Activated CD4-positive, CD25-positive, alpha-beta regulatory T cell (primary cell): ENCODE results near the gene SMIM34.
"Not testable (repeated sequence)": the region's sequence is repeated elsewhere in the genome, so short reads cannot be mapped to it uniquely, and the experiment has no call there.

Experiments
- DNase-seq, 4 experiments: peaks; one replicate each; lab custom pipeline; 2025; lab: John Stamatoyannopoulos, UW

Gene SMIM34, protein sequence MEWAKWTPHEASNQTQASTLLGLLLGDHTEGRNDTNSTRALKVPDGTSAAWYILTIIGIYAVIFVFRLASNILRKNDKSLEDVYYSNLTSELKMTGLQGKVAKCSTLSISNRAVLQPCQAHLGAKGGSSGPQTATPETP

GRCh38 chr21:34423805-34424204 lies at the start of gene SMIM34:
TSS of gene SMIM34 (minus strand) at chr21:34423951. CDS start at chr21:34423839, 112 bp downstream.
- not testable (repeated sequence) for DNase-seq

GRCh38 chr21:34467333-34467732 lies 43.6 kb upstream of the SMIM34 start:
- not testable (repeated sequence) for DNase-seq

GRCh38 chr21:34459426-34459825 lies 35.7 kb upstream of the SMIM34 start:
- not testable (repeated sequence) for DNase-seq

DNA sequence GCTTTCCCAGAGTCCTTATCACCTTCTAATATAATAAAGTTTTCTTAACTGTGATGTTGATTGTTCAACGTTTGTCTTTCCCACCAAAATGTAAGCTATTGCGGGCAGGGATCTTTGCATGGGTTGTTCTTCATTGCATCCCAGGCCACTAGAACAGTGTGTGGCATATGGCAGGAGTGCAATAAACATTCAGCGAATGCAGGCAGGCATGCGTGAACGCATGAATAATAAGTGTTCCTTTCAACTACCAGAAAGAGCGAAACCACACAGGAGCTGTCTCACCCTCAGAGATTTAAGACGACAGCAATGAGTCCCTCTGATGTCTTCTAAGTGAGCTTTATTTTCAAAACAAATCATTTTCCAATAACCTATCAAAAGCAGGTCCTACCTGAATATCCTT lies 34.5 kb upstream of the SMIM34 start:
- not testable (repeated sequence) for DNase-seq

- not testable (repeated sequence) for DNase-seq
Observed at GRCh38 chr21:34456180-34456579, 32.4 kb upstream of the SMIM34 start.

- not testable (repeated sequence) for DNase-seq
Observed at GRCh38 chr21:34455628-34456027, 31.9 kb upstream of the SMIM34 start.

GRCh38 chr21:34447018-34447417 lies 23.3 kb upstream of the SMIM34 start:
- DNase-seq, result not testable (repeated sequence)

DNA sequence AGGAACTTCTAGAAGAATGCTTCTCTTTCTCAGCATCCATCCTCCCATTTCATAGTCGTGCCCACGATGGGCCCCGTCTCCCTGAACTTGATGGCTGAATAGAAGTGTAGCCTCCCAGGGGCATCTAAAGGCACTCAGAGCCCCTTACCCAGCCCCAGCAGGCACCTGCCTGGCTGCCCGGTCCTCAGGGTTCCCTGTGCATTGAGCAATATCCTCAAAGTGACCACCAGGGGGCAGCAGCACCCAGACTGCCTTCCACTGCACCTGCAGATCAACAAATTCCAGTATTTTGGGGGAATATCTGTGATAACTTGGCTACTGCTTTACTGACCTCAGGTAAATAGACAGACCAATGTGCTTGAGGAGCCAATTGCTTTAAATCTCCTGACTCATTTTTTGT lies 19.7 kb upstream of the SMIM34 start:
- DNase-seq, result not testable (repeated sequence)

GRCh38 chr21:34429710-34430109 lies 6.0 kb upstream of the SMIM34 start:
- not testable (repeated sequence) for DNase-seq

DNA sequence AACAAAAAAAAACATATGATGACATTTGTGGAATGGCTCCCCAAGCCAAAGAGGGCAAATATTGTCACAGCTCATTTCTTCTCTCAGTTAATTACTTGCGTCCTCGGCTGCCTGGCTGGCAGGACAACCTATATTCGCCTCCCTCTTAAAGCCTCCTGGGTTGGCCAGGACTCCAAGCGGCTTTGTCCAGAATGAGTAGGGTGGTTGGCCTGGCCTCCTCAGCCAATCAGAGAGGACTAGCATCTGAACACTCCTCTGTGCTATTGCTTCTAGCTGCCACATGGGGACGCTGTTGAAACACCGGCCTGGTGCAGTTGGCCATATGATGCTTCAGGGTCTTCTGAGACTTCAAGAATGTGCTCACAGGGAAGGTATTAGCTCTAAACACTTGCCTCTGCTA lies 4.7 kb upstream of the SMIM34 start:
- not testable (repeated sequence) for DNase-seq

GRCh38 chr21:34427339-34427738 lies 3.6 kb upstream of the SMIM34 start:
- not testable (repeated sequence) for DNase-seq

GRCh38 chr21:34417448-34418077 lies 6.2 kb downstream of the SMIM34 start:
- DNase-seq, result not testable (repeated sequence)

- DNase-seq, result not testable (repeated sequence)
Observed at GRCh38 chr21:34407294-34407693, 16.5 kb downstream of the SMIM34 start.

- DNase-seq, result not testable (repeated sequence)
Observed at GRCh38 chr21:34406676-34407075, 17.1 kb downstream of the SMIM34 start.

- not testable (repeated sequence) for DNase-seq
Observed at GRCh38 chr21:34406102-34406501, 17.6 kb downstream of the SMIM34 start.

GRCh38 chr21:34405686-34406085 lies 18.1 kb downstream of the SMIM34 start:
- not testable (repeated sequence) for DNase-seq

GRCh38 chr21:34404742-34405141 lies 19.0 kb downstream of the SMIM34 start:
- not testable (repeated sequence) for DNase-seq

DNA sequence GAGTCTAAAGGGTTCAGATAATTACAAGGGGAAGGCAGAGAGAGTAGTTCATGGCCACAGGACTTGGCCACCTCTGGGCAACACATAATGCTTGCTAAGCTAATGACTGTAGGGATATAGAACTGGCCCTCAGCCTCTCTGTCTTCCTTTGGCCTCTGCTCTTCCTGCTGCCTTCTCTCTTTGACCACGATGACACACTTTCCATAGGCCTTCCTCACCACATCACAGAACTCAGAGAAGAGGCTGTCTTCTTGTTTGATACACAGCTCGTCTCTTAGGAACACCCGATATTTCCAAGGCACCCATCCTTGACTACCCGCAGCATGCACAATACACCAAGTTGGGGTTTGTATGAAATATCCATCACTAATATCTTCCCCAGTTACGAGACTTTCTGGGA lies 23.2 kb downstream of the SMIM34 start:
- not testable (repeated sequence) for DNase-seq

GRCh38 chr21:34383724-34384415 lies 39.9 kb downstream of the SMIM34 start:
- not testable (repeated sequence) for DNase-seq

GRCh38 chr21:34383138-34383537 lies 40.6 kb downstream of the SMIM34 start:
- not testable (repeated sequence) for DNase-seq

DNA sequence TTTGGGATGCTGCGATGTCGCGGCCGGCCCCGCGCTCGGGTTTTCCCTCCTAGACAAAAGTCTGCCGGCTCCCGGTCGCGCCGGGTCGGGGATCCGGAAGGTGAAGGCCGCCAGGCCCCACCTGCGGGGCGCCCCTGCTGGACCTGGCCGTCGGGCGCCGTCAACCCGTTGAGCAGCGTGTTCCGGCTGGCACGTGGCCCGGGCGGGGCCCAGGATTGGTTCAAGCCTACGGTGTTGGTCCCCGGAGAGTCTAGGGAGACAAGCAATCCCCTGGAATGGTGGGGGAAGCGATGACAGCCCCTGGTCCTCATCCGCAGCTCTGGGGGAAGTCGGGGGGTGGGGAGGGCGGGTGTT lies 48.2 kb downstream of the SMIM34 start:
- not testable (repeated sequence) for DNase-seq

DNA sequence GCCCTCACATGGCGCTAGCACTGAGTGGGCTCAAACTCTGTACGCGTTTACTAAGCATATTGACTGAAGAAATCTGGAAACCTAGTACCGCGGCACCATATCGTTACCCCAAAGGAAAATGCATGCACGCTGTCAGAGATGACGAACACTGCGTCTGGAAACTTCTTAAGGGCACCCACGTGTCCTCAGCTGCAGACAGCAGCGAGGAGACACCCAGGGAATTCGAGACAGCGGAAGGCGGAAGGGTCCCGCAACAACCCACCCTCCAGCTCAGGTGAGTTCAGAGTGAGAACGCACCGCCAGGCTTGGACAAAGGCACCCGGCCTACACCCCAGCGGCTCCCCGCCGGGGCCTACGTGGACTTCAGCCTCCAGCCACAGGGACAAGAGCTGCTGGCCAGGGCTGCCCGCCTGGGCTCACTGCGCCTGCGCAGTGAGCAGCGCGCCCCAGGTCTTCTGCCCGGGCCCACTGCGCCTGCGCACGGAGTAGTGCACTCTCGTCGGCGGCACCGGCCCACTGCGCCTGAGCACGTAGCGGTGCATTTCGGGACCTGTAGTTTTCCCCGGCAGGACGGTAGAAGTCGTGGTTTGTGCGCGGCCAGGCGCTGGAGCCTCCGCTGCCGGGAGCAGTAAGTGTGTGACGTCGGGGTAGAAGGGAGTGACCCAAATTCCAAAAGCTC lies 48.7 kb downstream of the SMIM34 start, which contains the start of gene SMIM11:
Gene SMIM11 (plus strand): TSS at position 568 of the 679 bp plus-strand sequence. CDS start 3,998 bp downstream, outside the sequence.
- DNase-seq, result not testable (repeated sequence)
